GM18867 (cell line): Measurements from ENCODE around the gene PCLO.
A peak's percentile ranks its signal among the peaks of the same experiment; 100 is the strongest.
"Not testable (repeated sequence)": the region's sequence is repeated elsewhere in the genome, so short reads cannot be mapped to it uniquely, and the experiment has no call there.

Source experiments
- ATAC-seq: cut with Tn5 transposase; IDR thresholded peaks from one replicate; pipeline ENCODE4 v1.9.1; 2021; ENCODE audit warnings: mild to moderate bottlenecking, moderate library complexity; ENCODE audit not compliant: unreplicated experiment

The PCLO gene

GRCh38 chr7:82965088-82966036 lies 197.3 kb downstream of the PCLO start:
- no peak for ATAC-seq

- ATAC-seq = peak; percentile 92
Measured at GRCh38 chr7:82964150-82964882, 198.4 kb downstream of the PCLO start.

GRCh38 chr7:82961240-82961639 lies 201.4 kb downstream of the PCLO start:
- no peak for ATAC-seq

GRCh38 chr7:82959528-82959927 lies 203.2 kb downstream of the PCLO start:
- no peak for ATAC-seq

- ATAC-seq = no peak
Measured at GRCh38 chr7:82957521-82957920, 205.2 kb downstream of the PCLO start.

GRCh38 chr7:82953324-82954027 lies 209.2 kb downstream of the PCLO start:
- no peak for ATAC-seq

GRCh38 chr7:82950436-82950835 lies 212.2 kb downstream of the PCLO start:
- no peak for ATAC-seq

GRCh38 chr7:82945480-82945879 lies 217.2 kb downstream of the PCLO start:
- ATAC-seq = no peak

- no peak for ATAC-seq
Measured at GRCh38 chr7:82945056-82945455, 217.6 kb downstream of the PCLO start.

- ATAC-seq = no peak
Measured at GRCh38 chr7:82932516-82932915, 230.2 kb downstream of the PCLO start.

- ATAC-seq = no peak
Measured at GRCh38 chr7:82926477-82926876, 236.2 kb downstream of the PCLO start.

GRCh38 chr7:82925331-82925730 lies 237.4 kb downstream of the PCLO start:
- no peak for ATAC-seq

- ATAC-seq = no peak
Measured at GRCh38 chr7:82906502-82906901, 256.2 kb downstream of the PCLO start.

- no peak for ATAC-seq
Measured at GRCh38 chr7:82904871-82905270, 257.8 kb downstream of the PCLO start.

- not testable (repeated sequence) for ATAC-seq
Measured at GRCh38 chr7:82901098-82901497, 261.6 kb downstream of the PCLO start.

- no peak for ATAC-seq
Measured at GRCh38 chr7:82897500-82897899, 265.2 kb downstream of the PCLO start.

GRCh38 chr7:82894341-82894740 lies 268.3 kb downstream of the PCLO start:
- ATAC-seq = not testable (repeated sequence)

- ATAC-seq = no peak
Measured at GRCh38 chr7:82886324-82886723, 276.4 kb downstream of the PCLO start.

GRCh38 chr7:82865856-82866255 lies 296.8 kb downstream of the PCLO start:
- ATAC-seq = no peak

- no peak for ATAC-seq
Measured at GRCh38 chr7:82859106-82859850, 303.4 kb downstream of the PCLO start.

GRCh38 chr7:82851121-82851520 lies 311.6 kb downstream of the PCLO start:
- ATAC-seq = no peak
